Lung microvascular endothelial cell (primary cell): Measurements from ENCODE around the gene MYL6. TPM values are rescaled to one million over a fixed set of nuclear protein-coding genes. Genes with fewer than 3 reads are reported as not detected.
A peak's percentile ranks its signal among the peaks of the same experiment; 100 is the strongest.

ENCODE experiments used
- DNase-seq, 2 donors: peaks; one replicate each; pipeline versions ENCODE4 v3.0.0 to v3.0.0-alpha.2; 2010; ENCODE audit warnings: low read depth in 2 of 2
- total RNA-seq: library from RNA; depleted of rRNA; stranded (reverse); fragments of >200 nt; gene quantifications from 2 replicates; pipeline ENCODE4 v1.2.1, GENCODE V29; 2014

The MYL6 gene
- total RNA-seq, 1 donor from 2014 or later, result 2,671 TPM

DNA sequence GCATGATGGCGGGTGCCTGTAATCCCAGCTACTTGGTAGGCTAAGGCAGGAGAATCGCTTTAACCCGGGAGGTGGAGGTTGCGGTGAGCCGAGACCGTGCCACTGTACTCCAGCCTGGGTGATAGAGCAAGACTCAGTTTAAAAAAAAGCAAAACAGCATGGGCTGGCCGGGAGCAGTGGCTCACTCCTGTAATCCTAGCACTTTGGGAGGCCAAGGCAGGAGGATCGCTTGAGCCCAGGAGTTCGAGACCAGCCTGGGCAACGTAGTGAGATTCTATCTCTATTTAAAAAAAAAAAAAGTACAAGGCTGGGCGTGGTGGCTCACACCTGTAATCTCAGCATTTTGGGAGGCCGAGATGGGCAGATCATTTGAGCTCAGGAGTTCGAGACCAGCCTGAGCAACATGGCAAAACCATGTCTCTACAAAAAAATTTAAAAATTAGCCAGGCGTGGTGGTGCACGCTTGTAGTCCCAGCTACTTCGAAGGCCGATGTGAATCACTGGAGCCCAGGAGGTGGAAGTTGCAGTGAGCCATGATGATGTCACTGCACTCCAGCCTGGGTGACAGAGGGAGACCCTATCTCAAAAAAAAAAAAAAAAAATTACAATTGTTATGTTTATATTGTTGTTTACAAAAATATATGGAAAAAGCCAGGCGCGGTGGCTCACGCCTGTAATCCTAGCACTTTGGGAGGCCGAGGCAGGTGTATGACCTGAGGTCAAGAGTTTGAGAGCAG lies 1.5 kb upstream of the MYL6 start:
- DNase-seq, result peak in 1 of 2 donors; percentile 32

GRCh38 chr12:56157201-56158028 lies 744 bp upstream of the MYL6 start:
- peak; percentile 89 to 93 for DNase-seq

DNA sequence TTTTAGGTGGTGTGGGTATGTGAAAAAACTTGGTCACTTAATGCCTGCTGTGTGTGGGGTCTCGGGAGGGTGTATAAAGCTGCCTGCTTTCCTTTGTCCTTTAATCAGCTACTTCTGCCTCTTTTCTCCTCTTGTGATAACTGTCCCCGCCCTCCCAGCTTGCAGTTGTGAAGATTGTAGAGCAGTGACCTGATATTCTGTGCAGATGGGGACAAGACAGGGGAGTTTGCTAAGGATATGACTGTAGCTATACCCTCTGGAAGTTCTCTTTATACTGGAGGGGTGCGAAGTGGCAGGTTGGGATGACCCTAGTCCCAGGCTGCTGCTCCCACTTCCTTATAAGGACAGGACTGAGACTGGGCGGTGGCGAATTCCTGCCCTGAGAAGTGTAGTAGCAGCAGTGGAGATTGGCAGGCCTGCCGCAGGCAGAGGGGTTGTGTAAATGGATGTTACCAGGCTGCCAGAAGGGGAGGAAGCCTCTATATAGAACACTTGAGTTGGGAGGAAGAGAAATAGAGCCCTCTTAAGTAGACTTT lies 835 bp downstream of the MYL6 start:
- DNase-seq, result peak; percentile 30 to 78

- DNase-seq, result no peak
These were observed 1.5 kb downstream of the MYL6 start for GRCh38 chr12:56159482-56160192.

DNA sequence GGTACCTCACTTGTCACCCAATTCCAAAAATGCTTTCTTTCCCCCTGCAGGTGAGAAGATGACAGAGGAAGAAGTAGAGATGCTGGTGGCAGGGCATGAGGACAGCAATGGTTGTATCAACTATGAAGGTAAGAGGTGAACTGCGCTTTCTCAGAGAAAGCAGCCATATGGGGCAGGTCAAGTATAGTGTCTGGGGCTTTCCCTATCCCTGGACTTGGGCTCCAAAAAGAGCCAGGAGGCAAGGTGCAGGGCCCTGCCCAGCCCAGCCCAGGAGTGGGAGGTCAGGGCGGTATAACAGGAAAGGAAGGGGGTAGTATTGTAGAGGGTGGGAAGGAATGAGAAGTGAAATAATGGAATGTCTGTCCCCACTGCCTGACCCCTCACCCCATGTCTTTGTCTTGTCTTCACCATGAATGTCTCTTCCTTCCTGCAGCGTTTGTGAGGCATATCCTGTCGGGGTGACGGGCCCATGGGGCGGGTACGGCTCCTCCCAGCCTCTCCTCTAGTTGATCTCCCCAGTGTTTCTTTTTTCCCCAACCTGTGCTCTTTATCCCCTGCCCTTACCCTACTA lies 2.1 kb downstream of the MYL6 start:
- peak; percentile 73 to 93 for DNase-seq

- DNase-seq, result no peak
These were observed 2.9 kb downstream of the MYL6 start for GRCh38 chr12:56160894-56161689.

GRCh38 chr12:56161690-56162351 lies 3.7 kb downstream of the MYL6 start:
- DNase-seq, result no peak

DNA sequence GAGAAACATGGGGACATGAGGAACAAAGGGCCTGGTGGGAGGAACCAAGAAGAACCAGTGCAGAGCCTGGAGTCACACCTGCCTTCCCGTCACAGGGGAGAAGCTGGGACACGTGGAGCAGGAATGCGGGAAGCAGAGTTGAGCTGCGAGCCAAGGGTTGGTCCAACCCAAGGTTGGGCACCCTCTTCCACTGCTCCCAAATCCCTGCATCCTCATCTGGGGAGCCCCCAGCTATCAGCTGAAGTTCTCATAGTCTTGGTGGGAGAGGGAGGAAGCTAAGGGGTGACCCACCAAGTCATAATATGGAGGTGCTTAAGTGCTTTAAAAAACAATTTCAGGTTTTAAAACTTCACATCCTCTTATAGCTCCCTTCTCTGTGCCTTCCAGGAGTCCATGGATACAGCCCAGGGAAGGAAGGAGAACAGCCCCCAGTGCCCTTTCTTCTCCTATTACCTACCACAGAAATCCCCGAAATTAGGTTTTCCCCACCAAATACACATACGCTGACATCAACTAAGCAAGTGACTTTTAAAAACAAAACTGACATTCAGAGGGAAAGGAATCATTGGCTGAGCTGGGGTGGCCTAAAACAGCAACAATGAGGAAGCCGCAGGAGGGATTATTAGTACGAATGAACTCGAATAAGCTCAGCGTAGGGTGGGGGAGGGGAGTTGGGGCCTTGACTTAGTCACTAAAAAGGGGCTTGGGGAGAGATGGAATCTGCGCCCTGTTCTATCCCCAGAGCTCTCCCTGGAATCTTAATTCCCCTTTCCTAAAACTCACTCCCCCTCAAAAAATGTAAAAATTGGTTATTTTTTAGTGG lies 4.5 kb downstream of the MYL6 start:
- DNase-seq, result no peak

- DNase-seq, result no peak
These were observed 5.6 kb downstream of the MYL6 start for GRCh38 chr12:56163533-56164344.

GRCh38 chr12:56164345-56164729 lies 6.2 kb downstream of the MYL6 start:
- DNase-seq, result no peak

DNA sequence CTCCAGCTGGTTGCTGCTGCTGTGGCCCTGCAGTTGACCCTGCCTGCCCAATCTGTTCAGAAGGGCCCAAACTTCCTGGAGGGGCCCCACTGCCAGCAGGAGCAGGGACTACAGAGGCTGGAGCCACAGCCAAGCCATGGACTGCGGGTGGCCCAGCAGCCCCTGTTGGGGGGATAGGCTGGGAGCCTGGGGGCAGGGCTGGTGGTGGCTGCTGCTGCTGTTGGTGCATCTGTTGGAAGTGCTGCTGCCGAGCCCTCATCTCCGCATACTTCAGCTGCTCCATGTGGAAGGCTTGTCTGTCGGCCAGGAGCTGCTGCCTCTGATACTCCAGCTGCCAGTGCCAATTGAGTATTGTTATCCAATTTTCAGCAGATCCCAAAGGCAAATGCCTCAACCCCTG lies 7.2 kb downstream of the MYL6 start:
- DNase-seq, result no peak

GRCh38 chr12:56169229-56169759 lies 11.1 kb downstream of the MYL6 start:
- no peak for DNase-seq

DNA sequence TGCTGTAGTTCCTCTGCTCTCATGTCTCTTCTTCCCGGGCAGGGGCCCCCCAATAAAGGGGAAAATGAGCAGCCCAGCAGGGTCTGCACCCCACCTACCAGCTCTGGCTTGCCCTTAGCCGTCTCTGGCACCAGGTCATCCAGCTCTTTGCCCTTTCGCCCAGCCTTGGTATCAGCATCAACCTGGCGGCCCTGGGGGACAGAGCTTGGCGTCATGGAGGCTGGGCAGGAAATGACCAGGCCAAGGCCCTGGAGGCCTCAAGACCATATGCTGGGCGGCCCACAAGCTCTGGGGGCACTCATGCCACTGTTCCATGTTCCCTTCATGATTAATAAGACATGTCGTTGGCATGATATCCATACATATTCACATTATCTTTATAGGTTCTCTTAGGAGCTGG lies 14.7 kb downstream of the MYL6 start:
- no peak for DNase-seq

- DNase-seq, result no peak
These were observed 20.2 kb downstream of the MYL6 start for GRCh38 chr12:56178347-56178746.

DNA sequence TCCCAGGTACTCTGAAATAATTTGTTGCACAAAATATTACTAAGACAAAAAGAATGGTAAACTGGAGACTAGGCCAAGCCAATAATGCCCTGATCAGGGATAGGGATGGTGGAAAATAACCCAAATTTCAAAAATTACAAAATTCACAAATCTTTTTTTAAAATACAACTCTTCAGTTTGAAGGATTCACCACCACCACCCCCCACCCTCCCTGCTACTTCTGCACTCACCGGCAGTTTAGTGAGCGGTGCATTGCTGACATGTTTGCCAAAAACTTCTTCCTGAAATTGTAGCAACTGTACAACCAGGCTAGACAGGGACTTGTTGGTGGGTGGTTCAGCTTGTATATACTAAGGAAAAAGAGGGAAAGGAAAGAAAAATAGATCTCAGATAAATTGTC lies 28.8 kb downstream of the MYL6 start:
- no peak for DNase-seq

DNA sequence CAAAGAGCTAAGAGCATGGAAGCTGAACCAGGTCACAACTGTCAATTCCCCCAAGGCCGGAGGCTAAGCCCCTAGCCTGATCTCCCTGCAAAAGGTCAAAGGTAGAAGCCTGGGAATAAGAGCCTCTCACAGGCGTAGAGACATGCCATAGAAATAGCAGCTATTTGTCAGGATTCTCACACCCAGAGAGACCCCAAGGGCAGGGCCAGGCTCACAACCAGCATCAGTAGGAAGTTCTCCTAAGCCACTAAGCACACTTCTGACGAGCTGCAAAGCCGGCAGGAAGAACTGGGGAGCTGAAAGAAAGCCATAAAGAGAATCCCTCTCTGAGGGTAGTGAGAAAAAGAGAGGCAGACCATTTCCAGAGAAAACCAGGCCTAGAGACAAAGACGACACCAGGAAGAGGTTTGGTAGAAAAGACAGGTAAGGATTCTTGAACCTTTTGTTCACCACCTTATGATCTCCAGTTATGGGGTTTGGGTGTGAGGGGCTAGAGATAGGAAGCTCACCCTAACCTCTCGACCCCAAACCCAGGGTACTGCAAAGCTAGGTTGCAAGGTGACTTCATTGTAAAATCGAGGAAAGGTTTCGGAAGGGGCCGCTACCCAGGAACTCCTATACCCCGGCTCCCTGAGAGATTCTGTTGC lies 30.1 kb downstream of the MYL6 start:
- no peak for DNase-seq

GRCh38 chr12:56188778-56189098 lies 30.6 kb downstream of the MYL6 start:
- DNase-seq, result peak in 1 of 2 donors; percentile 21
